Immature natural killer cell (primary cell): ENCODE data around the gene NKX2-3. TPM values are rescaled to one million over a fixed set of nuclear protein-coding genes. Genes with fewer than 3 reads are reported as not detected.

Source experiments
- DNase-seq, 3 donors: peaks; one replicate each; pipeline ENCODE4 v3.0.0; 2022; ENCODE audit warnings: mixed read lengths in 1 of 3
- H3K27ac Mint-ChIP-seq, 6 donors: one replicate each; pipeline ENCODE4 v1.8.0; 2020; ENCODE audit warnings: mixed read lengths in 6 of 6, mild to moderate bottlenecking in 5 of 6, inconsistent platforms in 4 of 6, moderate library complexity in 3 of 6
- H3K27me3 Mint-ChIP-seq, 3 donors: one replicate each; pipeline ENCODE4 v1.8.0; 2020 to 2021; ENCODE audit warnings: low read depth in 3 of 3, mild to moderate bottlenecking in 3 of 3, mixed read lengths in 3 of 3, moderate library complexity in 3 of 3, inconsistent platforms in 1 of 3
- H3K36me3 Mint-ChIP-seq, 3 donors: one replicate each; pipeline ENCODE4 v1.8.0; 2020; ENCODE audit warnings: mixed read lengths in 3 of 3, inconsistent platforms in 2 of 3, mild to moderate bottlenecking in 2 of 3
- H3K4me1 Mint-ChIP-seq, 2 donors: one replicate each; pipeline ENCODE4 v1.8.0; 2020; ENCODE audit warnings: inconsistent platforms in 2 of 2, mild to moderate bottlenecking in 2 of 2, mixed read lengths in 2 of 2, moderate library complexity in 1 of 2
- H3K4me3 Mint-ChIP-seq, 5 donors: one replicate each; pipeline ENCODE4 v1.8.0; 2020; ENCODE audit warnings: mild to moderate bottlenecking in 5 of 5, mixed read lengths in 5 of 5, inconsistent platforms in 3 of 5, moderate library complexity in 3 of 5
- H3K9me3 Mint-ChIP-seq, 6 donors: one replicate each; pipeline ENCODE4 v1.8.0; 2020; ENCODE audit warnings: mild to moderate bottlenecking in 6 of 6, mixed read lengths in 6 of 6, inconsistent platforms in 4 of 6, moderate library complexity in 3 of 6
- polyA plus RNA-seq, 3 donors: library from polyadenylated mRNA; unstranded; fragments of 300-500 nt; fragmentation: Illumina TruSeq; gene quantifications; one replicate each; pipeline ENCODE4 v1.2.3, GENCODE V29; 2021

NKX2-3 gene
- polyA plus RNA-seq, 3 donors from 2014 or later: not detected

GRCh38 chr10:99560277-99561126 is 27.8 kb downstream of the NKX2-3 start:
- peak; percentile 19 to 33 (median 19) for DNase-seq
- Mint-ChIP-seq H3K4me1 (peaks cover 0 to 7% of the 10 kb centered on the region in 2 donors), H3K36me3 (no peaks in the 10 kb centered on the region), H3K4me3 (no peak overlapping the region), H3K9me3 (no peaks in the 10 kb centered on the region), H3K27me3 (peaks cover 0 to 12% (median 4%) of the 10 kb centered on the region in 3 donors), H3K27ac (no peak overlapping the region)

GRCh38 chr10:99562631-99563030 is 29.9 kb downstream of the NKX2-3 start:
- H3K9me3 Mint-ChIP-seq: no peaks in the 10 kb centered on the region
- no peak overlapping the region for H3K4me3 Mint-ChIP-seq
- H3K36me3 Mint-ChIP-seq: no peaks in the 10 kb centered on the region
- peaks cover 2 to 14% (median 4%) of the 10 kb centered on the region in 3 donors for H3K27me3 Mint-ChIP-seq
- H3K27ac Mint-ChIP-seq: no peak overlapping the region
- no peak for DNase-seq
- no peaks in the 10 kb centered on the region for H3K4me1 Mint-ChIP-seq

- no peak overlapping the region for H3K27ac Mint-ChIP-seq
- H3K4me1 Mint-ChIP-seq: no peaks in the 10 kb centered on the region
- H3K4me3 Mint-ChIP-seq: no peak overlapping the region
- no peaks in the 10 kb centered on the region for H3K36me3 Mint-ChIP-seq
- H3K27me3 Mint-ChIP-seq: peaks cover 3 to 13% (median 4%) of the 10 kb centered on the region in 3 donors
- DNase-seq: no peak
- H3K9me3 Mint-ChIP-seq: no peaks in the 10 kb centered on the region
Measured at GRCh38 chr10:99564361-99564760, 31.6 kb downstream of the NKX2-3 start.

- H3K4me3 Mint-ChIP-seq: no peak overlapping the region
- no peaks in the 10 kb centered on the region for H3K36me3 Mint-ChIP-seq
- no peak for DNase-seq
- H3K27ac Mint-ChIP-seq: no peak overlapping the region
- H3K9me3 Mint-ChIP-seq: no peaks in the 10 kb centered on the region
- H3K27me3 Mint-ChIP-seq: peaks cover 3 to 15% (median 4%) of the 10 kb centered on the region in 3 donors
- no peaks in the 10 kb centered on the region for H3K4me1 Mint-ChIP-seq
Measured at GRCh38 chr10:99565166-99565565, 32.4 kb downstream of the NKX2-3 start.

GRCh38 chr10:99569253-99569939 is 36.7 kb downstream of the NKX2-3 start:
- Mint-ChIP-seq H3K36me3 (no peaks in the 10 kb centered on the region), H3K4me3 (no peak overlapping the region), H3K27me3 (peaks cover 0 to 10% (median 3%) of the 10 kb centered on the region in 3 donors), H3K27ac (no peak overlapping the region), H3K9me3 (peaks cover 0 to 2% (median 0%) of the 10 kb centered on the region in 6 donors), H3K4me1 (no peaks in the 10 kb centered on the region)
- no peak for DNase-seq

- DNase-seq: no peak
- H3K27me3 Mint-ChIP-seq: peaks cover 0 to 8% (median 3%) of the 10 kb centered on the region in 3 donors
- no peak overlapping the region for H3K27ac Mint-ChIP-seq
- peaks cover 0 to 2% (median 0%) of the 10 kb centered on the region in 6 donors for H3K9me3 Mint-ChIP-seq
- no peak overlapping the region for H3K4me3 Mint-ChIP-seq
- no peaks in the 10 kb centered on the region for H3K36me3 Mint-ChIP-seq
- no peaks in the 10 kb centered on the region for H3K4me1 Mint-ChIP-seq
Measured at GRCh38 chr10:99569961-99570360, 37.2 kb downstream of the NKX2-3 start.

- Mint-ChIP-seq H3K27me3 (peaks cover 0 to 4% (median 3%) of the 10 kb centered on the region in 3 donors), H3K4me1 (no peaks in the 10 kb centered on the region), H3K27ac (no peak overlapping the region), H3K36me3 (no peaks in the 10 kb centered on the region), H3K9me3 (peaks cover 0 to 2% (median 0%) of the 10 kb centered on the region in 6 donors), H3K4me3 (no peak overlapping the region)
- no peak for DNase-seq
Measured at GRCh38 chr10:99571816-99572215, 39.1 kb downstream of the NKX2-3 start.

DNA sequence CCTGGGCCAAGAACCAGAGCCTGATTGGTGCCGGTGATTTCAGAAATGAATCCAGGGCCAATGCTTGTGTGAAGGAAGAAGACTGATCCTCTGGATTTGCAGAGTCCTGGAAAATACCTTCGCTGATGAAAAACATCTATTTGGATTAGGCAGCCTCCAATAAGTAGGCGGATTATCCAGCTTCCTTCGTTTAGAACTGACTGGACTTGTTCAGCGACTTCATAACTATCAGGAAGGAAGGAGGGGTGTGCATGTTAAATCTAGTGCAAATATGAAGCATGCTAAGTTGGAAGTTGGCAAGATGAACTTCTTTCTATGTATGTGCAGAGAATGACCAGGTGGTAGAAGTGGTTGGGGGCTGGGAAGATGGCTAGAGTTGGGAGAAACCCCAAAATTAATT is 41.0 kb downstream of the NKX2-3 start:
- H3K36me3 Mint-ChIP-seq: no peaks in the 10 kb centered on the region
- no peaks in the 10 kb centered on the region for H3K4me1 Mint-ChIP-seq
- no peak for DNase-seq
- no peak overlapping the region for H3K27ac Mint-ChIP-seq
- H3K9me3 Mint-ChIP-seq: peaks cover 0 to 2% (median 0%) of the 10 kb centered on the region in 6 donors
- H3K4me3 Mint-ChIP-seq: no peak overlapping the region
- peaks cover 0 to 4% (median 0%) of the 10 kb centered on the region in 3 donors for H3K27me3 Mint-ChIP-seq

GRCh38 chr10:99579971-99580370 is 47.2 kb downstream of the NKX2-3 start:
- no peaks in the 10 kb centered on the region for H3K36me3 Mint-ChIP-seq
- H3K27ac Mint-ChIP-seq: no peak overlapping the region
- DNase-seq: no peak

GRCh38 chr10:99582255-99582770 is 49.6 kb downstream of the NKX2-3 start:
- DNase-seq: no peak
- Mint-ChIP-seq H3K4me1 (no peaks in the 10 kb centered on the region), H3K9me3 (no peaks in the 10 kb centered on the region), H3K36me3 (no peaks in the 10 kb centered on the region), H3K27ac (no peak overlapping the region), H3K27me3 (peaks cover 0 to 8% (median 4%) of the 10 kb centered on the region in 3 donors), H3K4me3 (no peak overlapping the region)

More at GRCh38 chr10:99579971-99580370, 47.2 kb downstream of the NKX2-3 start:
- H3K4me1 Mint-ChIP-seq: no peaks in the 10 kb centered on the region
- H3K4me3 Mint-ChIP-seq: no peak overlapping the region
- H3K9me3 Mint-ChIP-seq: no peaks in the 10 kb centered on the region
- peaks cover 0 to 8% (median 4%) of the 10 kb centered on the region in 3 donors for H3K27me3 Mint-ChIP-seq

DNA sequence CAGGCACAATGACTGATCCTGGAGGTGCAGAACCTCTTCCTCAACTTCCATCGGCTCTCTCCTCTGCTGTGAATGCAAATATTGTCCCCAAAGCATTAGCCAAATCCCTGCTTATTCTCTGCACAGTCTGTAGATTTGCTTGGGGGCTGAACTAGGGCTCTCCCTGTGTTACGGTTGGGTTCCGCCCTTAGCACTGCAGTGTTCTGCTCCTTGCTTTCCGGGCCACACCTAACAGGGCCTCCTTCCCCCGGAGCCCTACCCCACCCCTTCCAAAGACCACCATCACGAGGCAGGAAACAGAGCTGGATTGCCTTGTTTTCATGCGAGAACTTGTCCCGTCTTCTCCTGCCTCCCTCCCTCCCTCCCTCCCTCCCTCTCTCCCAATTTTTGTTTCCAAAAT is 50.9 kb downstream of the NKX2-3 start:
- H3K4me3 Mint-ChIP-seq: no peak overlapping the region
- peaks cover 0 to 8% (median 6%) of the 10 kb centered on the region in 3 donors for H3K27me3 Mint-ChIP-seq

More for the DNA sequence above, 50.9 kb downstream of the NKX2-3 start:
- H3K4me1 Mint-ChIP-seq: no peaks in the 10 kb centered on the region
- no peaks in the 10 kb centered on the region for H3K36me3 Mint-ChIP-seq
- no peaks in the 10 kb centered on the region for H3K9me3 Mint-ChIP-seq
- DNase-seq: no peak
- no peak overlapping the region for H3K27ac Mint-ChIP-seq
